Activated CD4-positive, CD25-positive, alpha-beta regulatory T cell treated with anti-CD3 and anti-CD28 coated beads, Interleukin-2, amount 50 U/mL, for 24 hours (primary cell): ENCODE data around the gene RASSF3.

Experiments used
- ATAC-seq, 2 donors: fragments of 150-1000 bp; cut with Tn5 transposase; one replicate each; pipeline ENCODE4 v1.10.0; 2021; ENCODE audit warnings: mild to moderate bottlenecking in 1 of 2, moderate library complexity in 1 of 2

Gene RASSF3

DNA sequence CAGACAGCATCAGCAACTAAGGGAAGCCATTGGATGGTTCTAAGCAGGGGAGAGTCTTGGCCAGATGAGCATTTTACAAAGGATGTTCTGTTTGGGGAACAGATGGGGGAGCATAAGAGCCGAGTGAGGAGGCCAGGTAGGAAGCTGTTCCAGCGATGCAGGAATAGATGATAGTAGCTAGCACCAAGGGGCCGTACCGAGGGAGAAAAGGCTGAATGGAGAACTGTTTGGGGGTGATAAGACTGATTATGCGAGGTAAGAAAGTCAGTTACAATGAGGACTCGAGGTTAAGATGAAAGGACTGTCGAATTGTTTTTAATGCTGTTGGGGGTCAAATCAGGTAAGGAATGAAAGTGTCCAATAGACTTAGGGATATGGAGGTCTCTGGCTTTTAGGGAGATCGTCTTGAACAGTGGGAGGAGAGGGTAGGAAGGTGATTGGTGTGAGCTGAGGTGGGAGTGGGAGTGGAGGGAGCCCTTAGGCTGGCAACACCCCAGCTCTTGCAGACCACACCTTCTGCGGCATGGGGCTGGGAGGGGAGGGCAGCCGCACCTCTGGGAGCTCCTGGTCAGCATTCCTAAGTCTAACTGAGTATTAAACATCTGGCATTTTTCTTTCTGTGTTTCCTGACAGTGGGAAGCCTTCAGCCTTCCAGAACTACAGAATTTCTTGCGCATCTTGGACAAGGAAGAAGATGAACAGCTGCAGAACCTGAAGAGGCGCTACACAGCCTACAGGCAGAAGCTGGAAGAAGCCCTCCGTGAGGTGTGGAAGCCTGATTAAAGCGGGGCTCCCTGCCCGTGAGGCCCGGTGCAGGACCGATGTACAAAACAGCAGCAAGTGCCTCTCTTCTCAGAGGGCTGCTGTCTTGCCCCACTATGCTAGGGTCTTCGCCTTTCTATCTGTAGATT is 84.1 kb downstream of the RASSF3 start:
- no peak for ATAC-seq

- ATAC-seq = no peak
Observed at GRCh38 chr12:64695550-64695949, 85.3 kb downstream of the RASSF3 start.

GRCh38 chr12:64696080-64696741 is 85.9 kb downstream of the RASSF3 start:
- ATAC-seq = no peak

- no peak for ATAC-seq
Observed at GRCh38 chr12:64699504-64700115, 89.3 kb downstream of the RASSF3 start.

- ATAC-seq = peak; percentile 37 to 57
Observed at GRCh38 chr12:64700532-64700931, 90.2 kb downstream of the RASSF3 start.

GRCh38 chr12:64701283-64701682 is 91.0 kb downstream of the RASSF3 start:
- no peak for ATAC-seq

DNA sequence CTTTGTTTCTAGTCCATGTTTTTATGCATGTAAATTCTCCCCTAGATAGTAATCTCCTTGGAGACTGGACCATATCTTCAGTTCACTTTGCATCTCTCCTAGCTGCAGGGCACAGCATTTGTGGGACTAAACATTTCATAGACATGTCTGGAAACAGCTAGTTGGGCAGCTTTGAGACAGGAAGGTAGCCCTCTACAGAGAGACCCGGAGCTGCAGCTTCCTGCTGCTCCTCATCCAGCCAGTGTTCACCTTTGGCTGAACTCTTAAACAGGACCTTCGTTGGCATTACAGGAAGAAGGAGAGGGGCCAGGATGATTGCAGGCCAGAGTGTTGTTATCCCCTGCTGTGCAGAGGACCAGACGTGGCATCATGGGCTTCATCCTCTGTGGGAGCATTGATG is 96.0 kb downstream of the RASSF3 start:
- ATAC-seq = no peak

GRCh38 chr12:64706857-64707256 is 96.6 kb downstream of the RASSF3 start:
- no peak for ATAC-seq

- ATAC-seq = no peak
Observed at GRCh38 chr12:64707362-64707761, 97.1 kb downstream of the RASSF3 start.

GRCh38 chr12:64707926-64708325 is 97.6 kb downstream of the RASSF3 start:
- ATAC-seq = no peak

GRCh38 chr12:64709429-64709828 is 99.1 kb downstream of the RASSF3 start:
- ATAC-seq = no peak

DNA sequence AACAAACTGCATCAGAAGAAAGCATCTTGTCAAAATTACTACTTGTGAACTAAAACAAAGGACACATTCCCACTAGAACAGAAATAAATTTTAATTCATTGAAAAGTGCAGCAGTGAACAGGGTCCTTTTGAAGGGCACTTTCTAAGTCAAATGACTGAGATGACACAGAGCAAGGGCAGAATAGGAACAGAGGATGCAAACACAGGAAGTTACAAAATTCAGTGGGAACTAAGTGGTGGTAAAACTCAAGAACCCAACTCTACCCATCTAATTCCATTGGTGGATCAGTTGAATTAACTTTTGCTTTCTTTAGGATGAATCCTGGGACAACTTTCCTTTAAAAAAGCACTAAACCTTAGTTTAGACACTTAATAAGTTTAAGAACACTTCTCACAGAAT is 103.1 kb downstream of the RASSF3 start:
- no peak for ATAC-seq

- ATAC-seq = peak; percentile 89 to 94
Observed at GRCh38 chr12:64714551-64714968, 104.3 kb downstream of the RASSF3 start.

GRCh38 chr12:64716371-64716770 is 106.1 kb downstream of the RASSF3 start:
- ATAC-seq = no peak

- no peak for ATAC-seq
Observed at GRCh38 chr12:64716839-64717455, 106.7 kb downstream of the RASSF3 start.

GRCh38 chr12:64718649-64719048 is 108.4 kb downstream of the RASSF3 start:
- ATAC-seq = no peak

GRCh38 chr12:64720884-64721283 is 110.6 kb downstream of the RASSF3 start:
- ATAC-seq = no peak

- no peak for ATAC-seq
Observed at GRCh38 chr12:64722835-64723234, 112.5 kb downstream of the RASSF3 start.

DNA sequence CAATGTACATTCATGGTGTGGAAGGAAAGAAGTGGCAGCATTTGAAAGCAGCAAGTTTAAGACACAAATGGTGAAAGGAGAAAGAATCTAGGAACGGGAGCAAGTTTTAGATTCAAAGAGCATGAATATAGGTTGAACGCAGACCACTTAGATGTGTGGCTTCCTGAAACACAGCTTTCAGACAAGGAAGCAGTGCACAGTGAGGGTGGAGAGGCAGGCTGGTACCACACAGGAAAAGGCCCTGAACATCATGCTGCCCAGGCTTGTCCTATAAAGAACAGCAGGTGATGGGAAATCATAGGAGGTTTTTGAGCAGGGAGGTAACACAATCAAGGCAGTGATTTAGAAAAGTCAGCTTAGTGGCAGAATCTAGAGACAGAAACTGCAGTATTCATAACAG is 113.3 kb downstream of the RASSF3 start:
- no peak for ATAC-seq

GRCh38 chr12:64724201-64724745 is 114.0 kb downstream of the RASSF3 start:
- no peak for ATAC-seq

DNA sequence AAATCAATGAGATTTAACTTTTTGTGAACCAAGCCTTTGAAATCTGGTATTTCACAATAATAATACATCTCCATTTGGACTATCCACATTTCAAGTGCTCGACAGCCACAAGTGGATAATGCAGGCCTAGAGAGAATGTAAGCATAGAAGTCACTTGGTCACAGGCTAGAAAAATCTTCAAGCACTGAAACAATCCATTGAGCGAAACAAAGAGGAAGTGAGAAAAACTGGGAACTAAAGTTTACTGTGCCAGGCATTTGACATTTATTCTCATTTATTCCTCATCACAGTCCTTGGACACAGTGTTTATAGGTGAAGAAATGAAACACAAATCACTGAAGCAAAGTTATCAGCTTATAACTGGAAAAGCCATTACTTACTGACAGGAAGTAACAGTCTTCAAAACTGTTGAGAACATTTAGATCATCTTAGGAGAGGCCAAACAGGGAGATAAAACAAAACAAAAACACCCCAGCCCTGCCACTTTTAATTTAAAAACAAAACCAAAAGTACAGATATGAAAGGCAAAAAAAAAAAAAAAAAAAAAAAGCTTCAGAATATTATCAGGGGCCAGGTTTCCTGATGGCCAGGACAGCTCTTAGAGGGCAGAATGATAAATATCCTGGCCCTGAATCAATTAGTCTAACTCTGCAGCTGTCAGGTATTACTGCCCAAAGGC is 119.8 kb downstream of the RASSF3 start:
- ATAC-seq = peak in 1 of 2 donors; percentile 27

- ATAC-seq = peak in 1 of 2 donors; percentile 49
Observed at GRCh38 chr12:64730588-64730969, 120.3 kb downstream of the RASSF3 start.
